HG03139 (cell line): Measurements from ENCODE around the gene PCDHGA6.
"Not testable (repeated sequence)": the region's sequence is repeated elsewhere in the genome, so short reads cannot be mapped to it uniquely, and the experiment has no call there.

Experiments
- ATAC-seq: cut with Tn5 transposase; IDR thresholded peaks from one replicate; pipeline ENCODE4 v1.9.1; 2021; ENCODE audit not compliant: unreplicated experiment

Gene PCDHGA6

DNA sequence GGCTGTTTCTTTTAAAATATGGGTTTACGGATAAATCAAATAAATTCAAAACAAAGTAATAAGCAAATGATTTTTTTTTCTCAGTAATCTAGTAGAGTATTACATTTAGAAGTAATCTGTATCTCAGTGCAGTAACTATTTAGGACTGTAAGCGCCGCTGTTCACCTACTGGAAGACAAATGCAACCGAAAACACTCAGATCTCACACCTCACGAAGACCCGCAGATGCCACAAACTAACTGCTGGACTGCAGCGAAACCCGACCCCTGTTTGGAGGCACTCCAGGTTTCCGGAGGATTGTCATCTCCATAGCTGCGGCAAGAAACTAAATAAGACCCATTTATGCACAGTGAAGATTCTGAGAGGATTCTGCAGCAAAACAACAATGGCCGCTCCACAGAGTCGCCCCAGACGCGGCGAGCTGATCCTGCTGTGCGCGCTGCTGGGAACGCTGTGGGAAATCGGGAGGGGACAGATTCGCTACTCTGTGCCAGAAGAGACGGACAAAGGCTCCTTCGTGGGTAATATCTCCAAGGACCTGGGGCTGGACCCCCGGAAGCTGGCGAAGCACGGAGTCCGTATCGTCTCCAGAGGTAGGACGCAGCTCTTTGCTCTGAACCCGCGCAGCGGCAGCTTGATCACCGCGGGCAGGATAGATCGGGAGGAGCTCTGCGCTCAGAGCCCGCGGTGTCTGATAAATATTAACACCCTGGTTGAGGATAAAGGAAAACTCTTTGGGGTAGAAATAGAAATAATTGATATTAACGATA, 18.9 kb downstream of the PCDHGA6 start, which contains the start of gene PCDHGA8:
Gene PCDHGA8, plus strand, starts transcription at position 205 of the 770 bp plus-strand sequence. Its CDS starts 181 bp downstream, at position 386.
- ATAC-seq = no peak

DNA sequence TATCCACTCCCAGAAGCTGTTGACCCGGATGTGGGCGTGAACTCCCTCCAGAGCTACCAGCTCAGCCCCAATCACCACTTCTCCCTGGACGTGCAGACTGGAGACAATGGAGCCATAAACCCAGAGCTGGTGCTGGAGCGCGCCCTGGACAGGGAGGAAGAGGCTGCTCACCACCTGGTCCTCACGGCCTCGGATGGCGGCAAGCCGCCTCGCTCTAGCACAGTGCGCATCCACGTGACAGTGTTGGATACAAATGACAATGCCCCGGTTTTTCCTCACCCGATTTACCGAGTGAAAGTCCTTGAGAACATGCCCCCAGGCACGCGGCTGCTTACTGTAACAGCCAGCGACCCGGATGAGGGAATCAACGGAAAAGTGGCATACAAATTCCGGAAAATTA, 19.6 kb downstream of the PCDHGA6 start:
- no peak for ATAC-seq

DNA sequence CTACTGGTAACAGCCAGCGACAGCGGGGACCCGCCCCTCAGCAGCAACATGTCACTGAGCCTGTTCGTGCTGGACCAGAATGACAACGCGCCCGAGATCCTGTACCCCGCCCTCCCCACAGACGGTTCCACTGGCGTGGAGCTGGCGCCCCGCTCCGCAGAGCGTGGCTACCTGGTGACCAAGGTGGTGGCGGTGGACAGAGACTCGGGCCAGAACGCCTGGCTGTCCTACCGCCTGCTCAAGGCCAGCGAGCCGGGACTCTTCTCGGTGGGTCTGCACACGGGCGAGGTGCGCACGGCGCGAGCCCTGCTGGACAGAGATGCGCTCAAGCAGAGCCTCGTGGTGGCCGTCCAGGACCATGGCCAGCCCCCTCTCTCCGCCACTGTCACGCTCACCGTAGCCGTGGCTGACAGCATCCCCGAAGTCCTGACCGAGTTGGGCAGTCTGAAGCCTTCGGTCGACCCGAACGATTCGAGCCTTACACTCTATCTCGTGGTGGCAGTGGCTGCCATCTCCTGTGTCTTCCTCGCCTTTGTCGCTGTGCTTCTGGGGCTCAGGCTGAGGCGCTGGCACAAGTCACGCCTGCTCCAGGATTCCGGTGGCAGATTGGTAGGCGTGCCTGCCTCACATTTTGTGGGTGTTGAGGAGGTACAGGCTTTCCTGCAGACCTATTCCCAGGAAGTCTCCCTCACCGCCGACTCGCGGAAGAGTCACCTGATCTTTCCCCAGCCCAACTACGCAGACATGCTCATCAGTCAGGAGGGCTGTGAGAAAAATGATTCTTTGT, 20.9 kb downstream of the PCDHGA6 start:
- ATAC-seq = not testable (repeated sequence)

DNA sequence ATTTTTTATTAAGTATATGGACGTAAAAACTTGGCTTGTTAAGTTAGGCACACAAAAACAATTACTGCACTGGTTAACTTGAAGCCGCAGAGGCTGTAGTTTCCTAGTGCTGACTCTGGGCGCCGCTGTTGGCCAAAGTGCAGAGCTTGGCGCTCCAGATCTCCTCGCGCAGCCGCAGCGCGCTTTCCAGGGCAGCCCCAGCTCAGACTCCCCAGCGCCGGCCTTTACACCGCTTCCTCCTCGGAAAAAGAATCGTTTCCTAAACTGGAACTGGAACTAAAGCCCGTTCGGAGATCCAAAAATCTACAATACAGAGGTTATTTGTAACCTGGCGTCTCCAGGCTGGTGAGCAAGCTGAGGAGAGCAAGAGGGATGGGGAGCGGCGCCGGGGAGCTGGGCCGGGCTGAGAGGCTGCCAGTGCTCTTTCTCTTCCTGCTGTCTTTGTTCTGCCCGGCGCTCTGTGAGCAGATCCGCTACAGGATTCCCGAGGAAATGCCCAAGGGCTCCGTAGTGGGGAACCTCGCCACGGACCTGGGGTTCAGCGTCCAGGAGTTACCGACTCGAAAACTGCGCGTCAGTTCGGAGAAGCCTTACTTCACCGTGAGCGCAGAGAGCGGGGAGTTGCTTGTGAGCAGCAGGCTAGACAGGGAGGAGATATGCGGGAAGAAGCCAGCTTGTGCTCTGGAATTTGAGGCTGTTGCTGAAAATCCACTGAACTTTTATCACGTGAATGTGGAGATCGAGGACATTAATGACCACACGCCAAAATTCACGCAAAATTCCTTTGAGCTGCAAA, 24.3 kb downstream of the PCDHGA6 start, which contains the start of gene PCDHGB5:
Gene PCDHGB5, plus strand, starts transcription at position 192 of the 796 bp plus-strand sequence. Its CDS starts 181 bp downstream, at position 373.
- ATAC-seq = not testable (repeated sequence)

DNA sequence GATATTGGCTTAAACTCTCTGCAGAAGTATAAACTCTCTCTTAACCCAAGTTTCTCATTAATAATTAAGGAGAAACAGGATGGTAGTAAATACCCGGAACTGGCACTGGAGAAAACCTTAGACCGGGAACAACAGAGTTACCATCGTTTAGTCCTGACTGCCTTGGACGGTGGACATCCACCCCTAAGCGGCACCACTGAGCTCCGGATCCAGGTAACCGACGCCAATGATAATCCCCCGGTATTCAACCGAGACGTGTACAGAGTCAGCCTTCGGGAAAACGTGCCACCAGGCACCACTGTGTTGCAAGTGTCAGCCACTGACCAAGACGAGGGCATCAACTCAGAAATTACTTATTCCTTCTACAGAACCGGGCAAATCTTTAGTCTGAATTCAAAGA, 24.9 kb downstream of the PCDHGA6 start:
- ATAC-seq = no peak

DNA sequence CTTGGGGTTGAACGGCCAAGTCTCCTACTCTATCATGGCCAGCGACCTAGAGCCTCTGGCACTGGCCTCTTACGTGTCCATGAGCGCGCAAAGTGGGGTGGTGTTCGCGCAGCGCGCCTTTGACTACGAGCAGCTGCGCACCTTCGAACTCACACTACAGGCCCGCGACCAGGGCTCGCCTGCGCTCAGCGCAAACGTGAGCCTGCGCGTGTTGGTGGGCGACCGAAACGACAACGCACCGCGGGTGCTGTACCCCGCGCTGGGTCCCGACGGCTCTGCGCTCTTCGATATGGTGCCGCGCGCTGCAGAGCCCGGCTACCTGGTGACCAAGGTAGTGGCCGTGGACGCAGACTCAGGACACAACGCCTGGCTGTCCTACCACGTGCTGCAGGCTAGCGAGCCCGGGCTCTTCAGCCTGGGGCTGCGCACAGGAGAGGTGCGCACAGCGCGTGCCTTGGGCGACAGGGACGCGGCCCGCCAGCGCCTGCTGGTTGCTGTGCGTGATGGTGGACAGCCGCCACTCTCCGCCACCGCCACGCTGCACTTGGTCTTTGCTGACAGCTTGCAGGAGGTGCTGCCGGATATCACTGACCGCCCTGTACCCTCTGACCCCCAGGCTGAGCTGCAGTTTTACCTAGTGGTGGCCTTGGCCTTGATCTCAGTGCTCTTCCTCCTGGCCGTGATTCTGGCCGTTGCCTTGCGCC, 26.0 kb downstream of the PCDHGA6 start:
- no peak for ATAC-seq

DNA sequence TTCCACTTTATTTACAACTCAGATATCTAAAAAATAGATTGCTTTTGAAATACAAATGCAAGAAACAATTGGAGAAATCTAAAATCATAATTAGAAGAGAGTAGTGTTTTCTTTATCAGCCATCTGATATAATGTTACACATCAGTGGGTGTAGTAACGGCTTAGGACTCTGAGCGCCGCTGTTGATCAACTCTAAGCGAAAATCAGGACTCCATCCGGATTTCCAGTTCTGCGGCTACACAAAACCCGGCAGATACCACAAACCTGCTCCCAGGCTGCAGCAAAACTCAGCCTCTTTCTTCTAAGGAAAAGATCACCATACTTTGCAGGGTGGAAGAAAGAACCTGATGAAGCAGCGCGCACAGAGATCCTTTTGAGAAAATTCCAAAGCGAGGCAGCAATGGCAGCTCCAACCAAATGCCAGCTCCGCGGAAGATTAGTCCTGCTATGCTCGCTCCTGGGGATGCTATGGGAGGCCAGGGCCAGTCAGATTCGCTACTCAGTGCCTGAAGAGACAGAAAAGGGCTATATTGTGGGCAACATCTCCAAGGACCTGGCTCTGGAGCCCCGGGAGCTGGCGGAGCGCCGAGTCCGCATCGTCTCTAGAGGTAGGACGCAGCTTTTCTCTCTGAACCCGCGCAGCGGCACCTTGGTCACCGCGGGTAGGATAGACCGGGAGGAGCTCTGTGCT, 29.0 kb downstream of the PCDHGA6 start, which contains the start of gene PCDHGA9:
Gene PCDHGA9, plus strand, starts transcription at position 226 of the 691 bp plus-strand sequence. Its CDS starts 175 bp downstream, at position 401.
- no peak for ATAC-seq

DNA sequence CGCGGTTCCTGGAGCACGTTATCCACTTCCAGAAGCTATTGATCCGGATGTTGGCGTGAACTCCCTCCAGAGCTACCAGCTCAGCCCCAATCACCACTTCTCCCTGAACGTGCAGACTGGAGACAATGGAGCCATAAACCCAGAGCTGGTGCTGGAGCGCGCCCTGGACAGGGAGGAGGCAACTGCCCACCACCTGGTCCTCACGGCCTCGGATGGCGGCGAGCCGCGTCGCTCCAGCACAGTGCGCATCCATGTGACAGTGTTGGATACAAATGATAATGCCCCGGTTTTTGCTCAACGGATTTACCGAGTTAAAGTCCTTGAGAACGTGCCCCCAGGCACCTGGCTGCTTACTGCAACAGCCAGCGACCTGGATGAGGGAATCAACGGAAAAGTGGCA, 29.7 kb downstream of the PCDHGA6 start:
- ATAC-seq = no peak

DNA sequence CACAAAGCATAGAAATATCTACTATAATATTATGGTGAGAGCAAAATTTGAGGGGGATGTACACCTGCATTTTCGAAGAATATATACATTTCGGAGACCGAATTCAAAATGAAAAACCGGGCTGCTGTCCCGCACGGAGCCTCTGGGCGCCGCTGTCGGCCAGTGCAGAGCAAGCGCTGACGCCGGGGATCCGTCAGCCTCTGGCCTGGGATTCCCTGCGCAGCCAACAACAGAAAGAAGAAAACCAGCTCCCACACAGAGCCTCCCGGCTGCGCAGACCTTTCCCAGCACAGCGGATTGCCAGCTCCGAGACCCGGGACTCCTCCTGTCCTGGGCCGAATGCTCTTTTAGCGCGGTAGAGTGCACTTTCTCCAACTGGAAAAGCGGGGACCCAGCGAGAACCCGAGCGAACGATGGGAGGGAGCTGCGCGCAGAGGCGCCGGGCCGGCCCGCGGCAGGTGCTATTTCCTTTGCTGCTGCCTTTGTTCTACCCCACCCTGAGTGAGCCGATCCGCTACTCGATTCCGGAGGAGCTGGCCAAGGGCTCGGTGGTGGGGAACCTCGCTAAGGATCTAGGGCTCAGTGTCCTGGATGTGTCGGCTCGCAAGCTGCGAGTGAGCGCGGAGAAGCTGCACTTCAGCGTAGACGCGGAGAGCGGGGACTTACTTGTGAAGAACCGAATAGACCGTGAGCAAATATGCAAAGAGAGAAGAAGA, 34.3 kb downstream of the PCDHGA6 start, which contains the start of gene PCDHGB6:
Gene PCDHGB6, plus strand, starts transcription at position 232 of the 716 bp plus-strand sequence. Its CDS starts 182 bp downstream, at position 414.
- not testable (repeated sequence) for ATAC-seq

DNA sequence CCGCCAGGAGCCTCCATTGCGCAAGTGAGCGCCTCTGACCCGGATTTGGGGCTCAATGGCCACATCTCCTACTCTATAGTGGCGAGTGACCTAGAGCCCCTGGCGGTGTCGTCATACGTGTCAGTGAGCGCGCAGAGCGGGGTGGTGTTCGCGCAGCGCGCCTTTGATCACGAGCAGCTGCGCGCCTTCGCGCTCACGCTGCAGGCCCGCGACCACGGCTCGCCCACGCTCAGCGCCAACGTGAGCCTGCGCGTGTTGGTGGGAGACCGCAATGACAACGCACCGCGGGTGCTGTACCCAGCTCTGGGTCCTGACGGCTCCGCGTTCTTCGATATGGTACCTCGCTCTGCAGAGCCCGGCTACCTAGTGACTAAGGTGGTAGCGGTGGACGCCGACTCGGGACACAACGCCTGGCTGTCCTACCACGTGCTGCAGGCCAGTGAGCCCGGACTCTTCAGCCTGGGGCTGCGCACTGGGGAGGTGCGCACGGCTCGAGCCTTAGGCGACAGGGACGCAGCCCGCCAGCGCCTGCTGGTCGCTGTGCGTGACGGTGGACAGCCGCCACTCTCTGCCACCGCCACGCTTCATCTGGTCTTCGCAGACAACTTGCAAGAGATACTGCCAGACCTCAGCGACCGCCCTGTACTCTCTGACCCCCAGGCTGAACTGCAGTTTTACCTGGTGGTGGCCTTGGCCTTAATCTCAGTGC, 36.1 kb downstream of the PCDHGA6 start:
- no peak for ATAC-seq

DNA sequence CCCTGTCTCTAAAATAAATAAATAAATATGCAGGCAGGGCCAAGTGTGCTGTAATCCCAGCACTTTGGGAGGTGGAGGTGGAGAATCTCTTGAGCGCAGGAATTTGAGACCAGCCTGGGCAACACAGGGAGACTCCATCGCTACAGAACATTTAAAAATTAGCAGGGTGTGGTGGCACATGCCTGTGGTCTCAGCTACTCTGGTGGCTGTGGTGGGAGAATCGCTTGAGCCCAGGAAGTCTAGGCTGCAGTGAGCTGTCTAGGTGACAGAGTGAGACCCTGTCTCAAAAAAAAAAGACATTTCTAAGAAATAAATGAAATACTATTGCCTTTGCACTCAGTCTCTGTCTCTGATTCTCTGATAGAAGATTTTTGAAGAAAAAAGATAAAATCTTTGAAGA, 37.9 kb downstream of the PCDHGA6 start:
- no peak for ATAC-seq

DNA sequence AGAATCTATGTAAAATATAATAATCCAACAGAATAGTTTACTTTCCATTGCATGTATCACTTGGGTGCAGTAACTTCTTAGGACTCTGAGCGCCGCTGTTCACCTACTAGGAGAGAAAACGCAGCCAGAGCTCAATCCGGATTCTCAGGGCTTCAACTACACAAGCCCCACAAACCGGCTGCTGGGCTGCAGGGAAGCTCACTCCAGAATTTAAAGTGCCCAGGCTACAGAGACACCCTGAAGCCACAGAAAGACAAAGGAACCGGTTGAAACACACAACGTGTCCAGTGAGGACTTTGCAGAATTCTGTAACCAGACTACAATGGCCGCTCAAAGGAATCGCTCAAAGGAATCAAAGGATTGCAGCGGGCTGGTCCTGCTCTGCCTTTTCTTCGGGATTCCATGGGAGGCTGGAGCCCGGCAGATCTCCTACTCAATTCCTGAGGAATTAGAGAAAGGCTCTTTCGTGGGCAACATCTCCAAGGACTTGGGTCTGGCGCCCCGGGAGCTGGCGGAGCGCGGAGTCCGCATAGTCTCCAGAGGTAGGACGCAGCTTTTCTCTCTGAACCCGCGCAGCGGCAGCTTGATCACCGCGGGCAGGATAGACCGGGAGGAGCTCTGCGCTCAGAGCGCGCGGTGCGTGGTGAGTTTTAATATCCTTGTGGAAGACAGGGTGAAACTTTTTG, 39.3 kb downstream of the PCDHGA6 start, which contains the start of gene PCDHGA10:
Gene PCDHGA10, plus strand, starts transcription at position 134 of the 686 bp plus-strand sequence. Its CDS starts 189 bp downstream, at position 323.
- ATAC-seq = peak; percentile 81

DNA sequence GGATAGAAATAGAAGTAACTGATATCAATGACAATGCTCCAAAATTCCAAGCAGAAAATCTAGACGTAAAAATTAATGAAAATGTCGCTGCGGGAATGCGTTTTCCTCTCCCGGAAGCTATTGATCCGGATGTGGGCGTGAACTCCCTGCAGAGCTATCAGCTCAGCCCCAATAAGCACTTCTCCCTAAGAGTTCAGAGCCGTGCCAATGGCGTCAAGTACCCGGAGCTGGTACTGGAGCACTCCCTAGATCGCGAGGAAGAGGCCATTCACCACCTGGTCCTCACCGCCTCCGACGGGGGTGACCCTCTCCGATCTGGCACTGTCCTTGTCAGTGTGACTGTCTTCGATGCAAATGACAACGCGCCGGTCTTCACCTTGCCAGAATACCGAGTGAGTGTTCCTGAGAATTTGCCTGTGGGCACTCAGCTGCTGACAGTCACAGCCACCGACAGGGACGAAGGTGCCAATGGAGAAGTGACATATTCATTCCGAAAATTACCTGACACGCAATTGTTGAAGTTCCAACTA, 39.9 kb downstream of the PCDHGA6 start:
- no peak for ATAC-seq

DNA sequence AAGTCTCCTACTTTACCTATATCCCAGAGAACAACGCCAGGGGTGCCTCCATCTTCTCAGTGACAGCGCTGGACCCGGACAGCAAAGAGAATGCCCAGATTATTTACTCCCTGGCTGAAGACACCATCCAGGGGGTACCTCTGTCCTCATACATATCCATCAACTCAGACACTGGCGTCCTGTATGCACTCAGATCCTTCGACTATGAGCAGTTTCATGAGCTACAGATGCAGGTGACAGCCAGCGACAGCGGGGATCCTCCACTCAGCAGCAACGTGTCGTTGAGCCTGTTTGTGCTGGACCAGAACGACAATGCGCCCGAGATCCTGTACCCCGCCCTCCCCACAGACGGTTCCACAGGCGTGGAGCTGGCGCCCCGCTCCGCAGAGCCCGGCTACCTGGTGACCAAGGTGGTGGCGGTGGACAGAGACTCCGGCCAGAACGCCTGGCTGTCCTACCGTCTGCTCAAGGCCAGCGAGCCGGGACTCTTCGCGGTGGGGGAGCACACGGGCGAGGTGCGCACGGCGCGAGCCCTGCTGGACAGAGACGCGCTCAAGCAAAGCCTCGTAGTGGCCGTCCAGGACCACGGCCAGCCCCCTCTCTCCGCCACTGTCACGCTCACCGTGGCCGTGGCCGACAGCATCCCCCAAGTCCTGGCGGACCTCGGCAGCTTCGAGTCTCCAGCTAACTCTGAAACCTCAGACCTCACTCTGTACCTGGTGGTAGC, 41.0 kb downstream of the PCDHGA6 start:
- not testable (repeated sequence) for ATAC-seq

DNA sequence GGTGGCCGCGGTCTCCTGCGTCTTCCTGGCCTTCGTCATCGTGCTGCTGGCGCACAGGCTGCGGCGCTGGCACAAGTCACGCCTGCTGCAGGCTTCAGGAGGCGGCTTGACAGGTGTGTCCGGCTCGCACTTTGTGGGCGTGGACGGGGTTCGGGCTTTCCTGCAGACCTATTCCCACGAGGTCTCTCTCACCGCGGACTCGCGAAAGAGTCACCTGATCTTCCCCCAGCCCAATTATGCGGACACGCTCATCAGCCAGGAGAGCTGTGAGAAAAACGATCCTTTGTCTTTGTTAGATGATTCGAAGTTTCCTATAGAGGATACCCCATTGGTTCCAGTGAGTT, 41.6 kb downstream of the PCDHGA6 start:
- ATAC-seq = not testable (repeated sequence)

DNA sequence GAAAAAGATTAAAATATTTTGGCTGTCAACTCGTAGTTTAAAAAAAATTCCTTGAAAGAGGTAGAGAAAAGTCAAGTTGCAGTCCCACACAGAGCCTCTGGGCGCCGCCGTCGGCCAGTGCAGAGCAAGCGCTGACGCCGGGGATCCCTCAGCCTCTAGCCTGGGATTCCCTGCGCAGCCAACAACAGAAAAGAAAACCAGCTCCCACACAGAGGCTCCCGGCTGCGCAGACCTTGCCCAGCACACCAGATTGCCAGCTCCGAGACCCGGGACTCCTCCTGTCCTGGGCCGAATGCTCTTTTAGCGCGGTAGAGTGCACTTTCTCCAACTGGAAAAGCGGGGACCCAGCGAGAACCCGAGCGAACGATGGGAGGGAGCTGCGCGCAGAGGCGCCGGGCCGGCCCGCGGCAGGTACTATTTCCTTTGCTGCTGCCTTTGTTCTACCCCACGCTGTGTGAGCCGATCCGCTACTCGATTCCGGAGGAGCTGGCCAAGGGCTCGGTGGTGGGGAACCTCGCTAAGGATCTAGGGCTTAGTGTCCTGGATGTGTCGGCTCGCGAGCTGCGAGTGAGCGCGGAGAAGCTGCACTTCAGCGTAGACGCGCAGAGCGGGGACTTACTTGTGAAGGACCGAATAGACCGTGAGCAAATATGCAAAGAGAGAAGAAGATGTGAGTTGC, 43.9 kb downstream of the PCDHGA6 start, which contains the start of gene PCDHGB7:
Gene PCDHGB7, plus strand, starts transcription at position 184 of the 679 bp plus-strand sequence. Its CDS starts 183 bp downstream, at position 367.
- ATAC-seq = peak; percentile 68
